ENCODE data around the gene EBNA1BP2. TPM values are rescaled to one million over a fixed set of nuclear protein-coding genes. Genes with fewer than 3 reads are reported as not detected.
A peak's percentile ranks its signal among the peaks of the same experiment; 100 is the strongest.

The EBNA1BP2 gene
- total and polyA plus RNA-seq, 10 of the 15 experiments (the other 5 are each of a cell fraction or from before 2014, with no cell fraction given) = 57.5 to 275 (median 133) TPM

DNA sequence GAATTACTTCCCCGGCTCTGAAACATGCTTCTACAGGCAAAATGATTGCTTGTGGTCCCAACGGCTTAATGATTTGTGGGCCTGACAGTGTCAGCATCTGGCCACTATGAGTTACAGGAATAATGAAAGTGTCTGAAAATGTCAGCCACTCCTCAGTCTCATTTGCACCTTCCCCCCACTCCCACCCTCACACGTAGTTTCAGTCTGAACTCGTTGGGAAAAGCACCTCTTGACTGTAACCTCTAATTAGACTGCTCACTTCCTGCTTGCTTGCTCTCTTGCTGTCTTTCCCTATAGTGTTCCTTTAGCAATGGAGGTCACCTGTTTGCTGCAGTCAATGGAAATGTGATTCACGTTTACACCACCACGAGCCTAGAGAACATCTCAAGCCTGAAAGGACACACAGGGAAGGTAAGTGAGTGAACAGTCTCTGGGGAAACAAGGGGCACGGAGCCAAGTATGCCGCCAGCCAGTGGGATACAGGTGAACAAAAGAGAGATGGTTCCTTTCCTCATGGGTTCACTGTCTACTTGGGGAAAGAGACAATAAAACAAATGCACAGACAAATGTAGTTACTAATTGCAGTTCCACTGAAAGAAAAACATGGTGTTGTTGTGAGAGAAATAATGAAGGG lies 27.1 kb upstream of the EBNA1BP2 start (continued):
- TF ChIP-seq, protein P1, sequence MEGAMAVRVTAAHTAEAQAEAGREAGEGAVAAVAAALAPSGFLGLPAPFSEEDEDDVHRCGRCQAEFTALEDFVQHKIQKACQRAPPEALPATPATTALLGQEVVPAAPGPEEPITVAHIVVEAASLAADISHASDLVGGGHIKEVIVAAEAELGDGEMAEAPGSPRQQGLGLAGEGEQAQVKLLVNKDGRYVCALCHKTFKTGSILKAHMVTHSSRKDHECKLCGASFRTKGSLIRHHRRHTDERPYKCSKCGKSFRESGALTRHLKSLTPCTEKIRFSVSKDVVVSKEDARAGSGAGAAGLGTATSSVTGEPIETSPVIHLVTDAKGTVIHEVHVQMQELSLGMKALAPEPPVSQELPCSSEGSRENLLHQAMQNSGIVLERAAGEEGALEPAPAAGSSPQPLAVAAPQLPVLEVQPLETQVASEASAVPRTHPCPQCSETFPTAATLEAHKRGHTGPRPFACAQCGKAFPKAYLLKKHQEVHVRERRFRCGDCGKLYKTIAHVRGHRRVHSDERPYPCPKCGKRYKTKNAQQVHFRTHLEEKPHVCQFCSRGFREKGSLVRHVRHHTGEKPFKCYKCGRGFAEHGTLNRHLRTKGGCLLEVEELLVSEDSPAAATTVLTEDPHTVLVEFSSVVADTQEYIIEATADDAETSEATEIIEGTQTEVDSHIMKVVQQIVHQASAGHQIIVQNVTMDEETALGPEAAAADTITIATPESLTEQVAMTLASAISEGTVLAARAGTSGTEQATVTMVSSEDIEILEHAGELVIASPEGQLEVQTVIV (IDR thresholded peaks at IDR 0.05; ENCODE audit: borderline replicate concordance, partially characterized antibody) = no peak
- TF ChIP-seq, protein P2, sequence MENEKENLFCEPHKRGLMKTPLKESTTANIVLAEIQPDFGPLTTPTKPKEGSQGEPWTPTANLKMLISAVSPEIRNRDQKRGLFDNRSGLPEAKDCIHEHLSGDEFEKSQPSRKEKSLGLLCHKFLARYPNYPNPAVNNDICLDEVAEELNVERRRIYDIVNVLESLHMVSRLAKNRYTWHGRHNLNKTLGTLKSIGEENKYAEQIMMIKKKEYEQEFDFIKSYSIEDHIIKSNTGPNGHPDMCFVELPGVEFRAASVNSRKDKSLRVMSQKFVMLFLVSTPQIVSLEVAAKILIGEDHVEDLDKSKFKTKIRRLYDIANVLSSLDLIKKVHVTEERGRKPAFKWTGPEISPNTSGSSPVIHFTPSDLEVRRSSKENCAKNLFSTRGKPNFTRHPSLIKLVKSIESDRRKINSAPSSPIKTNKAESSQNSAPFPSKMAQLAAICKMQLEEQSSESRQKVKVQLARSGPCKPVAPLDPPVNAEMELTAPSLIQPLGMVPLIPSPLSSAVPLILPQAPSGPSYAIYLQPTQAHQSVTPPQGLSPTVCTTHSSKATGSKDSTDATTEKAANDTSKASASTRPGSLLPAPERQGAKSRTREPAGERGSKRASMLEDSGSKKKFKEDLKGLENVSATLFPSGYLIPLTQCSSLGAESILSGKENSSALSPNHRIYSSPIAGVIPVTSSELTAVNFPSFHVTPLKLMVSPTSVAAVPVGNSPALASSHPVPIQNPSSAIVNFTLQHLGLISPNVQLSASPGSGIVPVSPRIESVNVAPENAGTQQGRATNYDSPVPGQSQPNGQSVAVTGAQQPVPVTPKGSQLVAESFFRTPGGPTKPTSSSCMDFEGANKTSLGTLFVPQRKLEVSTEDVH (IDR thresholded peaks at IDR 0.05; ENCODE audit: low read depth, partially characterized antibody) = peak; percentile 11
- TF ChIP-seq, protein P3, sequence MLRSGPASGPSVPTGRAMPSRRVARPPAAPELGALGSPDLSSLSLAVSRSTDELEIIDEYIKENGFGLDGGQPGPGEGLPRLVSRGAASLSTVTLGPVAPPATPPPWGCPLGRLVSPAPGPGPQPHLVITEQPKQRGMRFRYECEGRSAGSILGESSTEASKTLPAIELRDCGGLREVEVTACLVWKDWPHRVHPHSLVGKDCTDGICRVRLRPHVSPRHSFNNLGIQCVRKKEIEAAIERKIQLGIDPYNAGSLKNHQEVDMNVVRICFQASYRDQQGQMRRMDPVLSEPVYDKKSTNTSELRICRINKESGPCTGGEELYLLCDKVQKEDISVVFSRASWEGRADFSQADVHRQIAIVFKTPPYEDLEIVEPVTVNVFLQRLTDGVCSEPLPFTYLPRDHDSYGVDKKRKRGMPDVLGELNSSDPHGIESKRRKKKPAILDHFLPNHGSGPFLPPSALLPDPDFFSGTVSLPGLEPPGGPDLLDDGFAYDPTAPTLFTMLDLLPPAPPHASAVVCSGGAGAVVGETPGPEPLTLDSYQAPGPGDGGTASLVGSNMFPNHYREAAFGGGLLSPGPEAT (IDR thresholded peaks at IDR 0.05; ENCODE audit: low read depth) = peak; percentile 96
- TF ChIP-seq, protein P4, sequence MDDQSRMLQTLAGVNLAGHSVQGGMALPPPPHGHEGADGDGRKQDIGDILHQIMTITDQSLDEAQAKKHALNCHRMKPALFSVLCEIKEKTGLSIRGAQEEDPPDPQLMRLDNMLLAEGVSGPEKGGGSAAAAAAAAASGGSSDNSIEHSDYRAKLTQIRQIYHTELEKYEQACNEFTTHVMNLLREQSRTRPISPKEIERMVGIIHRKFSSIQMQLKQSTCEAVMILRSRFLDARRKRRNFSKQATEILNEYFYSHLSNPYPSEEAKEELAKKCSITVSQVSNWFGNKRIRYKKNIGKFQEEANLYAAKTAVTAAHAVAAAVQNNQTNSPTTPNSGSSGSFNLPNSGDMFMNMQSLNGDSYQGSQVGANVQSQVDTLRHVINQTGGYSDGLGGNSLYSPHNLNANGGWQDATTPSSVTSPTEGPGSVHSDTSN (IDR thresholded peaks at IDR 0.05; ENCODE audit: insufficient replicate concordance, low read depth, low read length) = peak; percentile 70
- TF ChIP-seq HDAC2 (IDR thresholded peaks at IDR 0.05) (no peak), NRF1 (conservative IDR thresholded peaks at IDR 0.05; ENCODE audit: low read depth, low read length) (no peak), CBX3 (IDR thresholded peaks at IDR 0.05; ENCODE audit: borderline replicate concordance, low read depth) (no peak), CBX5 (IDR thresholded peaks at IDR 0.05; ENCODE audit: low read depth) (no peak), TCF3 (IDR thresholded peaks at IDR 0.05; ENCODE audit: borderline replicate concordance, insufficient read depth, low read depth, low read length) (no peak), SMARCA5 (IDR thresholded peaks at IDR 0.05) (no peak), WRNIP1 (IDR thresholded peaks at IDR 0.05; ENCODE audit: borderline replicate concordance, low read depth, low read length) (no peak), CBFB (IDR thresholded peaks at IDR 0.05; ENCODE audit: low read depth) (no peak), ZNF384 (IDR thresholded peaks at IDR 0.05; ENCODE audit: borderline replicate concordance, low read depth, low read length) (no peak), SPI1 (IDR thresholded peaks at IDR 0.05; ENCODE audit: borderline replicate concordance, insufficient read depth, low read depth, low read length) (peak; percentile 86)
- TF ChIP-seq, protein P5, sequence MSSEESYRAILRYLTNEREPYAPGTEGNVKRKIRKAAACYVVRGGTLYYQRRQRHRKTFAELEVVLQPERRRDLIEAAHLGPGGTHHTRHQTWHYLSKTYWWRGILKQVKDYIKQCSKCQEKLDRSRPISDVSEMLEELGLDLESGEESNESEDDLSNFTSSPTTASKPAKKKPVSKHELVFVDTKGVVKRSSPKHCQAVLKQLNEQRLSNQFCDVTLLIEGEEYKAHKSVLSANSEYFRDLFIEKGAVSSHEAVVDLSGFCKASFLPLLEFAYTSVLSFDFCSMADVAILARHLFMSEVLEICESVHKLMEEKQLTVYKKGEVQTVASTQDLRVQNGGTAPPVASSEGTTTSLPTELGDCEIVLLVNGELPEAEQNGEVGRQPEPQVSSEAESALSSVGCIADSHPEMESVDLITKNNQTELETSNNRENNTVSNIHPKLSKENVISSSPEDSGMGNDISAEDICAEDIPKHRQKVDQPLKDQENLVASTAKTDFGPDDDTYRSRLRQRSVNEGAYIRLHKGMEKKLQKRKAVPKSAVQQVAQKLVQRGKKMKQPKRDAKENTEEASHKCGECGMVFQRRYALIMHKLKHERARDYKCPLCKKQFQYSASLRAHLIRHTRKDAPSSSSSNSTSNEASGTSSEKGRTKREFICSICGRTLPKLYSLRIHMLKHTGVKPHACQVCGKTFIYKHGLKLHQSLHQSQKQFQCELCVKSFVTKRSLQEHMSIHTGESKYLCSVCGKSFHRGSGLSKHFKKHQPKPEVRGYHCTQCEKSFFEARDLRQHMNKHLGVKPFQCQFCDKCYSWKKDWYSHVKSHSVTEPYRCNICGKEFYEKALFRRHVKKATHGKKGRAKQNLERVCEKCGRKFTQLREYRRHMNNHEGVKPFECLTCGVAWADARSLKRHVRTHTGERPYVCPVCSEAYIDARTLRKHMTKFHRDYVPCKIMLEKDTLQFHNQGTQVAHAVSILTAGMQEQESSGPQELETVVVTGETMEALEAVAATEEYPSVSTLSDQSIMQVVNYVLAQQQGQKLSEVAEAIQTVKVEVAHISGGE (CRISPR knock-in tag; IDR thresholded peaks at IDR 0.05) = no peak
